K562 (cell line): Measurements from ENCODE around the gene ZPR1.

Source experiments
- CHCHD3 ChIP-seq: fragments of 250-450 bp; sonication (Bioruptor Pico); IDR thresholded peaks from 2 replicates; pipeline ENCODE4 v2.1.2; 2022; ENCODE audit warnings: mild to moderate bottlenecking
- FOXJ3 ChIP-seq: sonication (generic); formaldehyde crosslinking; IDR thresholded peaks from 2 replicates; pipeline ENCODE4 v1.4.0; 2020; ENCODE audit warnings: mild to moderate bottlenecking, missing genetic modification reagents
- GABPA ChIP-seq: fragments of 200-800 bp; sonication (Bioruptor generic); conservative IDR thresholded peaks from 2 replicates; pipeline ENCODE4 v1.6.1; 2016; ENCODE audit warnings: low read depth, missing genetic modification characterization, missing compliant biosample characterization
- LEF1 ChIP-seq: fragments of 450-650 bp; IDR thresholded peaks from 2 replicates; pipeline ENCODE4 v1.6.1; 2016; ENCODE audit warnings: mild to moderate bottlenecking
- MYNN ChIP-seq, 2 experiments: sonication (generic); formaldehyde crosslinking in 1 of 2; IDR thresholded peaks; 2 replicates each; pipeline versions ENCODE4 v1.5.0 to v1.6.1; 2016 to 2020; ENCODE audit warnings: antibody characterized with exemption in 1 of 2, missing genetic modification reagents in 1 of 2
- RBM17 ChIP-seq: fragments of 200-400 bp; formaldehyde crosslinking; IDR thresholded peaks from 2 replicates; pipeline ENCODE4 v1.6.1; 2017; ENCODE audit warnings: low read depth, mild to moderate bottlenecking, low read length, borderline replicate concordance
- SMARCC2 ChIP-seq: fragments of 450-650 bp; IDR thresholded peaks from 2 replicates; pipeline ENCODE4 v1.6.1; 2017; ENCODE audit warnings: antibody characterized with exemption, moderate library complexity, mild to moderate bottlenecking, low read depth
- ZBTB33 ChIP-seq: sonication (generic); formaldehyde crosslinking; IDR thresholded peaks from 2 replicates; pipeline ENCODE4 v1.8.1; 2023; ENCODE audit warnings: mild to moderate bottlenecking, missing genetic modification reagents
- ZNF592 ChIP-seq: fragments of 450-650 bp; IDR thresholded peaks from 2 replicates; pipeline ENCODE4 v1.6.1; 2017; ENCODE audit warnings: antibody characterized with exemption, mild to moderate bottlenecking

DNA sequence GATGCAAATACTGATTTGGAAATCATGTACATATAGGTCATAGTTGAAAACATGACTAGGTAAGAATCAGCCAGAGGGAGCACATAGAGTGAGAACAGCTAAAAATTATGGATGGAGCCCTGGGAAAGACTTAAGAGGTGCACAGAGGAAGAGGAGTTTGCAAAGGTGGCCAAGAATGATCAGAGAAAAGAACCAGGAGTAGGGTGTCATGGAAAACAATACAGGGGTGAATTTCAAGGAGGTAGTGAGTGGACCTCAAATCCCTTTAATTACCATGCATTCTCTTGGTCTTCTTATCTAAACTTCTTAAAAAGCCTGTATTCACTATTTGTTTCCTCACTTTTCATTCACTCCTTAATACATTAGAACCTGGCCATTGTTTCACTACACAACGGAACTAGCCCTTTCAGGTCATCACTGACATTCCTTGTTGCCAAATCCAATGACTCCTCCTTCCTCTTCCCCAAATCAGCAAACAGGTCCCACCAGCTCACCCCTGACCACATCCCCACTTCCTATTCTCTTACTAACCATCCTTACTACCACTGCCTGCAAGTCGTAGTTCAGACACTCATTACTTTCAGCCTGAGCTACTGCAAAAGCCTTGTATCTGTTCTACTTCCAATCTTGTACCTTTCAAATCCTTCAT lies 37.6 kb downstream of the ZPR1 start:
- TF ChIP-seq MYNN (IDR thresholded peaks at IDR 0.05): no peak
- TF ChIP-seq MYNN (CRISPR knock-in tag; IDR thresholded peaks at IDR 0.05): no peak
- TF ChIP-seq GABPA (tag): no peak
- no peak for TF ChIP-seq FOXJ3 (CRISPR knock-in tag)
- TF ChIP-seq CHCHD3 (CRISPR knock-in tag): no peak
- TF ChIP-seq ZBTB33: no peak
- no peak for TF ChIP-seq LEF1
- no peak for TF ChIP-seq SMARCC2
- no peak for TF ChIP-seq ZNF592
- TF ChIP-seq RBM17: no peak
